CD4-positive, alpha-beta T cell treated with Interleukin-4 for 1 hour (primary cell): ENCODE measurements around the gene TRIM41.

Source experiments
- DNase-seq, 2 donors: peaks; one replicate each; pipeline ENCODE4 v3.0.0-alpha.2; 2020 to 2022

TRIM41 gene

DNA sequence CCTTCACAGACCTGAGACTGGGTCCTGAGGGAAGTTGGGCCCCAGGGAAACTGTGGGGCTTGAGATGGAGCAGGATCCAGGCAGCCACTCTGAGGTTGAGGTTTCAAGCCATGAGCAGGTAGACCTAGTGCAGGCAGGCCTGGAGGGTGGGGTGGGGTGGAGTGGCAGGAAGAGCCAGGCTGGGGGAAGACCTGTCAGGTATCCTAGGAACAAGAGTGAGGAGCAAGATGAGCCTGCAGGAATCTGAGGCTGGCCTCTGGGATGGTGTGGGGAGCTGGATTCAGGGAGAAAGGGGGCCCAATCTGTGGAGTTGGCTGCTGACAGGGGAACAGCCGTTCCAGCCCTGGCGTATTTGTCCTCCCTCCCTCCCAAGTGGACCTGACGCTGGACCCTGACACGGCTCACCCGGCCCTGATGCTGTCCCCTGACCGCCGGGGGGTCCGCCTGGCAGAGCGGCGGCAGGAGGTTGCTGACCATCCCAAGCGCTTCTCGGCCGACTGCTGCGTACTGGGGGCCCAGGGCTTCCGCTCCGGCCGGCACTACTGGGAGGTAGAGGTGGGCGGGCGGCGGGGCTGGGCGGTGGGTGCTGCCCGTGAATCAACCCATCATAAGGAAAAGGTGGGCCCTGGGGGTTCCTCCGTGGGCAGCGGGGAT lies 10.8 kb downstream of the TRIM41 start:
- no peak for DNase-seq

DNA sequence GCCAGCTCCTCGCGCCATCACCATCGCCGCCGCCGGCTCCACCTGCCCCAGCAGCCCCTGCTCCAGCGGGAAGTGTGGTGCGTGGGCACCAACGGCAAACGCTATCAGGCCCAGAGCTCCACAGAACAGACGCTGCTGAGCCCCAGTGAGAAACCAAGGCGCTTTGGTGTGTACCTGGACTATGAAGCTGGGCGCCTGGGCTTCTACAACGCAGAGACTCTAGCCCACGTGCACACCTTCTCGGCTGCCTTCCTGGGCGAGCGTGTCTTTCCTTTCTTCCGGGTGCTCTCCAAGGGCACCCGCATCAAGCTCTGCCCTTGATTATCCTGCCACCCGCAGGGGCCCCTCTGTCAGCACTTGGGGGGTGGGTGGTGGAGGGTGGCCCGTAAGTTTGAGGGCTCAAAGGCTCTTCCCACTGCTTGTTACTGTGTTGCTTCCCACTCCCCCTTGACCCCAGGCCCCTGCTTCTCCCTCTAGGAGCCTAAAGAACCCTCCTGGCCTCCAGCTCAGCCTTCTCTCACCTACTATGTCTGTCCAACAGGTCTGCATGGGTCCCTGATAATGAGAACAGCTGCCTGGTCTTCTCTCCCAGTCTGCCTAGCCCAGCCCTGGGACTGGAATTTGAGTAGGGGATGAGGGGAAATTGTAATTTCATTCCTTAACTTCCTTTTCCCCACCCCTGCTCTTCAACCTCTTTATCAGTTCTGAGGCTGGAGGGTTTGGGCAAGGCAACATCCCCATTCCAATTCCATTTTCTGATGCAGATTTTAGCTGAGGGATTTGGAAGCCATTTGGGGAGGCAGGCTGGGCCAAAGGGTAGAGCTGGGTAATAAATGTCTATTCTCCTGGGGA lies 11.6 kb downstream of the TRIM41 start:
- no peak for DNase-seq

DNA sequence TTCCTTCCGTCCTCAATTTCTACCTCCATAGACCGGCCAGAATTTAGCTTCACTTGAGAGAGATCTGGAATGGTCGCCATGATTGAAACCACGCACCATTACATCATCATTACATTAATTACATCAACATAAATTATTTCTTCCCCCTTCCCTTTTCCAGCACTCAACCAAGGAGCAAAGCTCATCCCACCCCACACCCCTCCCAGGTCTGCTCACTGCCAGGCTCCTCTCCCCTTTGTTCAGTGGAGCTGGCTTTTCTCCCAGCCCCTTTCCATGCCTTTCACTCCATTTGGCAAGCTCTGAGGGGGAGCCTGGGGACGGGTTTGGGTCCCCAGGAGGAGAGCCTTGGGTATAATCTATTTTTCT lies 12.2 kb downstream of the TRIM41 start:
- no peak for DNase-seq

DNA sequence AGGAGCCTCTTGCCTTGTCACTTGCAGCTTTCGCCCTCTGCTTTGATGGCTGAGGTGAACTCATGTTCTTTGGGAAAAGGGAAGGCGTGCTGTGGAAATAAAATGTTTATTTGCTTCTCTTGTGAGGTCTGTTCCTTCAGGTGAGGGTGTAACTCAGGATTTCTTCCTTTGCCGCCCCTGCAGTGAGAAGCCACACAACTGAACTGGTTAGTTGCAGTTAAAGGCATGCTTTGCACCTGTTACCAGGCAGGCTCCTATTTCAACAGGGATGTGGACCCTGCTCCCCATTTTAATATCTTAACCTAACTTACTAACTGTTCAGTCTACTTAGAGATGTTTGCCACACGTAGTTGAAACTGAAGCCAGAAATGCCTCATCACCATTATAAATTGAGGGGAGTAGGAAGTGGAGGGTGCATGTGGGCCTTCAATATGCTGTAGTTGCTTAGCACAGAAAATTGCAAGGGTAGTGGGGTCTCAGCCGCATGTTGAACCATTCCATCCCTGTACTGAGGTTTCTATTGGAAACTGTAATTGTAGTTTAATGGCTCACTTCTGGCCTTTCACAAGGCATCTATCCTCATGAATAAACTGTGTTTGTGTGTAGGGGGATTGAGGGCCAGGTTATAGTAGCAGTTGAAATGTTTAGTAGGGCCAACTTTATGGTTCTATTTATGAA lies 12.7 kb downstream of the TRIM41 start:
- DNase-seq, result no peak

DNA sequence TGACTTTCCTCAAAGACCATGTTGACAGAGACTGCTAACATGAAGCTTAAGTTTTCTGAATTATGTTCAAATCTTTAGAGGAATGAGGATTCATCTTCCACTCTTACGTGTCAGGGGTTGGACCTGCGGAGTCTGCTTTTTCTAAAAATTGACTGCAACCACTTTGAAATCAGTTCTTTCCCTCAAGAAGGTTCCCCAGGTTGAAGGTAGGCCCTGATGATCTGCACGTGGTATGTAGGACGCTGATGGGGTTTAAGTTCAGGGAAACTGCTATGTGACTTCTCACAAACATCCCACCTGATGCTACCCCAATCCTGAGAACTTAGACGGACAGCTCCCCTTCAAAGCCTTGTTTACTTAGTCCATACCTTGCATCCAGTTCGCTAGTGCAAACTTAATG lies 13.4 kb downstream of the TRIM41 start:
- no peak for DNase-seq

DNA sequence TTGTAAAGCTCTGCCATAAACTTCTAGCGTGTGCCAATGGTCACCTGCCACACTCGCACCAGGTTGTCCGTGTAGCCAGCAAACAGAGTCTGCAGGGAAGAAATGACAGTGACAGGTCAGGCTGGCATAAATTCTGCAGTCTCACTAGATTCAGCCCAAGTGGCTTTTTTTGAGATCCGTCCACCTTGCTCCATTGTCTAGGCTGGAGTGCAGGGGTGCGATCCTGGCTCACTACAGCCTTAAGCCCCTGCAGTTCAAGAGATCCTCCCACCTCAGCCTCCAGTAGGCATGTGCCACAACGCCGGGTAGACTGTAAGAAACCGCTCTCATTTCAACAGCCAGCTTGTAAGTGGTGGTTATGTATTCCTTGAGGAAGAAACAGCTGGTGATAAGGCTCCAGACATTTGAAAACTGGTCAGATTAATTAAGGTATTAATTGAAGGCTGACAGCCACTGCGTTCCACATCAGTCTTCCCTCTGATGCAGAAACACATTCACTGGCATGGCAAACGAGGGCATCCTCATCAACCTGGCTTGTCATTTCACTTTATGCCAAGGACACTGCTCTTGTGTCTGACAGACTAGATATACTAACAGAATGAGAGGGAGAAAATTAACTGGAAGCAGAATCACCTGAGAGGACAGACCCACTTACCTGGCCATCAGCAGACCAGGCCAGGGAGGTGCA lies 14.0 kb downstream of the TRIM41 start:
- no peak for DNase-seq

DNA sequence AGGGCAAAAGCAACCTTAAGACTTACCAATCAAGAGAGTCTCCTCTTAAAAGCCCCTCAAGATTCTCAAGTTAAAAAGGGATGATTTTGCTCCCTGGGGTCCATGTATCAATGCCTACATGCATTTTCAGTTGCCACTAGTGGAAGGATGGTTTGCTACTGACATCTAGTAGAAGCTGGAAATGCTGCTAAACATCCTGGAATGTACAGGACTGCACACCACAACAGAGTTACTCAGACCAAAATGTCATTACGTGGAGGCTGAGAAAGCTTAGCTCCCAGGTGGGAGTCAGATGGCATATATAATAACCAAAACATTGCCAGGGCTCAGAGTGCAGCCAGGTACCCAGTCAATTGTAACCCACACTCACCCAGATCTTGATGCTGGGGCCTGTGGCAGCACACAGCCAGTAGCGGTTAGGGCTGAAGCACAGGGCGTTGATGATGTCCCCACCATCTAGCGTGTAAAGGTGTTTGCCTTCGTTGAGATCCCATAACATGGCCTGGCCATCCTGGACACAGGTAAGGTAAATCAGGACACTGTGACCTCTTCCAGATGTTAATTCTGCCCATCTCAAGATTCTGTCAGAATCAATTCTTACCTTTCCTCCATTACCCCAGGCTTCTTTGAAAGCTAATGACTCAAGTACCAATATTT lies 14.8 kb downstream of the TRIM41 start:
- DNase-seq, result no peak

DNA sequence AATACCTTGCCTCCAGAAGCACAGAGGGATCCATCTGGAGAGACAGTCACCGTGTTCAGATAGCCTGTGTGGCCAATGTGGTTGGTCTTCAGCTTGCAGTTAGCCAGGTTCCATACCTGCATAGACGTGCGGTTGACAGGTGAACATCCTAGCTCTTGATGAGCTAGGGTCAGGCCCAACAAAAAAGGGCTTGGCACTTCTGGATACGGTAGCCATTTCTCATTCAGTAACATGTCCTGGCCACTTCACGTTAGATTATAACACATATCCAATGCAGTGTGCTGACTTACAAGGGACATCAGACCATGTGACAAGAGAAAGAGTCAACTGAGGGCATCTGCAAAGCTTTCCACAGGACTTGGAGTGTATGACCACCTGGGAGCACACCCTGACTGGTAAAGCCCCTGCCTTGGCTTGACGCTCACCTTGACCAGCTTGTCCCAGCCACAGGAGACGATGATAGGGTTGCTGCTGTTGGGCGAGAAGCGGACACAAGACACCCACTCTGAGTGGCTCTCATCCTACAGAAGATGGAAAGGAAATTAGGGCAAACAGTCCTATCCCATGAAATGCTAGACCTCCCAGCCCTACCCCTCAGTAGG lies 16.1 kb downstream of the TRIM41 start:
- DNase-seq, result no peak

DNA sequence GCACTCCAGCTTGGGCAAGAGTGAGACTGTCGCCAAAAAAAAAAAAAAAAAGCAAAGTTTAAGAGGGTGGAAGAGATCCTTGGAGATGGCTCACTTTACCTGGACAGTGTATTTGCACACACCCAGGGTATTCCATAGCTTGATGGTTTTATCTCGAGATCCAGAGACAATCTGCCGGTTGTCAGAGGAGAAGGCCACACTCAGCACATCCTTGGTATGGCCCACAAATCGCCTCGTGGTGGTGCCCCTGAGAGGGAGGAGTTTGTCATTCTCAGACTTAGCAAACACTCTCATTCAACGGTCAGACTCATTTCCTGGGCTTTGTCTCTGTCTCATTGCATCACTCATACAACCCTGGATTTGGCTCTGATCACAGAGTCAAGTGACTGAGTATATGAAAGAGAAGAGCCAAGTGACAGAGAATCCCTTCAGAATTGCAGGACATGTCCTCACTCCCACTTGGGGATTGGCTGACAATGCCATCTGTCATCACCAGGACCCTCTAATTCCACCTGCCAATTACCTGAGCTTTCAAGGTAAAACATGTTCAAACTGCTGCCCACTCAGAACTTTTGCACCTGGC lies 18.4 kb downstream of the TRIM41 start:
- peak; percentile 45 to 51 for DNase-seq

DNA sequence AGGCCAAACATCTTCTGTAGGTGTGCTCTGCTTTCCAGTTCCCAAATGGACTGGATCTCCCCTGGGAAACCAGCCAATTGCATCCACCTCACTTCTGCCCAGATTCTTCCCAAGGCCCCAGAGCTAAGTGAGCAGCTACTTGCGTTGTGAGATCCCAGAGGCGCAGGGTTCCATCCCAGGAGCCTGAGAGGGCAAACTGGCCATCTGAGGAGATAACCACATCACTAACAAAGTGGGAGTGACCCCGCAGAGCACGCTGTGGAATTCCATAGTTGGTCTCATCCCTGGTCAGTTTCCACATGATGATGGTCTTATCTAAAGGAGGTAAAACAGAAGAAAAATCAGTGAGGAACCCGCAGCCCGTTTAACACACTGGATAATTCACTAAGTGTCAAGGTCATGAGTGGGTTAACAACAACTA lies 19.0 kb downstream of the TRIM41 start:
- no peak for DNase-seq

DNA sequence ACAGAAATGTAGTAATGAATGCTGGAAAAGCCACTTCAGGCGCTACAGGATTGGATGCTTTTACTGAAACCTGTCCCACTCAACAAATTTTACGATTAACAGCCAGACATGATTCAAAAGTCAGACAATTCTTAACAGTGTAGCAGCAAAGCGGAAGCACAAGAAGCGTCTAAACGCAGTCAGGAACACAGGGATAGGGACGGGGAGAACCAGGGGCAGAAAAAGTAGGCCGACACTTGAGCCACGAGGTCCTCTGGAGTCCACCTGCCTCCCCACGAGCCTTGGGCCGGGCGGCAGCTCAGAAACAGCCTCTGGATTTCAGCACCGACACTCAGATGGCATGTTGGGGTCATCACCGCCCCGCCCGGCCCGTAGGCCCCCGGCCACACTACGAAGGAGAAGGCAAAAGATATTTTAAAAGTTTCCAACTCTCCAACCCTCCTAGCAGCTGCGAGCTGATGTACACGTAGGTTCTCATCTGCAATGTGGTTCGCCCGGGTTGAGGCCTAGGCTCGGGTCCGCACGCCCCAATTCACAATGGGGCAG lies 20.0 kb downstream of the TRIM41 start:
- peak in 1 of 2 donors; percentile 29 for DNase-seq

DNA sequence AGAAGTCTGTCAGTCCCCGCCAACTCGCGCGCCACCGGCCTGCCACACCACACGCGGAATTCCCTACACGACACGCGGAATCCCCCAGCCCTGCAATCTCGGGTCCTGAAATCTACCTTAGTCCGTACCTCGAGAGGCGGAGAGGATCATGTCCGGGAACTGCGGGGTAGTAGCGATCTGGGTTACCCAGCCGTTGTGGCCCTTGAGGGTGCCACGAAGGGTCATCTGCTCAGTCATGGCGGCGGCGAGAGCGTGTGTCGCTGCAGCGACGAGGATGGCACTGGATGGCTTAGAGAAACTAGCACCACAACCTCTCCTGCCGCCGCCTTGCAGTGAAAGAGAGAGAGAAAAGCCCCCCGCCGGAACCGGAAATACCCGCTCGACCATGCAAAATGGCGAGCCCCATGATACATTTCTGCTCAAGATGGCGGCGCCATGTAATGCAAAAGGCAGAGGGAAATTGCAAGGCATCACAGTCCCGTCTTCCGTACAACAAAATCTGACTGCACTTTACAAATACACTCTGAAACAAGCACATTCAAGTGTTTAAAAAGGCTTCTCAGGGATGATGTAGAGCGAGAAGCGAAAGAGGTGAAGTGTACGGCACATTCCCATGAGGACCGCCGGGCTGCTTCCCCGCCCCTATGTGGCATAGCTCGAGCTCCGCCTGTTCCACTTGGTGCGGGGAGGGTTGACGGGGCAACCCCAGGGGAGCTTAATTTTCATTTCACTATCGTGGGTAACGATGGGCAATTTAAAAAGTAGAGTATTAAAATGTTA lies 20.7 kb downstream of the TRIM41 start, which contains the start of gene RACK1:
TSS of gene RACK1 (minus strand) at position 343 of the 780 bp plus-strand sequence. CDS start at position 237, 106 bp downstream.
- DNase-seq, result peak; percentile 89 to 91

DNA sequence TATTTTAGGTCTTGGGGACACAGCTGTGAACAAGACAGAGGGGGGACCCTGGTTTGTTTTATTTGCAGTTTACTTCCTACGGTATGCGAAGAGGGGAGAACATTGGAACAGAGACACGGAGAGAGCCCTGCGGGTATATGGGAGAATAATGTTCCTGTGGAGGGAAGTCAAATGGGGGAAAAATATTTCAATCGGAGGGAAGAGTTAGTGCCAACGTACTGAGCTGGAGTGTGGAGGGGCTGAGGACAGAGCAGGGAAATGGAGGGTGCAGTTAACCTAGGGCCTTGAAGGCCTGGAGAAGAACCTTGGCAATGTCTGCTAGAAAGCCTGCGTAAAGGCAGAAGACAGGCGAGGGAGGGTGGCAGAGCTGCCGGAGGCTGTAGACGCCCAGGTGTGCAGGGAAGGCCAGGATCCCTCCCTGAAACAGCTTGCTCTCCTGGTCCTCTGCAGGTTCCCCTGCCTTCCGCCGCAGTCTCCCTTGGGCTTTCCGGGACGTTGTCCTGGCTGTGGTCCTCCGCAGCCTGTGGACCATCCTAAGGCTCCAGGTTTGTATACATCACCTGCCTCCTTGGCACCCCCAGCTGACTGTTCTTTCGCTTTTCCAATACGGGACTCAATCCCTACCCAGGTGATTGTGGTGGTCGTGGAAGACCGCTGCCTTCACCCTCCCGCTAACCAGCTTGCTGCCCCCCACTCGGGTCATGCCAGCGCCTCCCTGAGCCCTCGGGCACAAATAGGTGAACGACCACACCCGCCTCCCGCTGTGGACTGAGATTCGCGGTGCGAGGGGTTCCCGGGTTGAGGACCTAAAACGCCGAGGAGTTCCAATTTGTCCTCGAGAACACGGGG lies 22.6 kb downstream of the TRIM41 start:
- DNase-seq, result no peak

DNA sequence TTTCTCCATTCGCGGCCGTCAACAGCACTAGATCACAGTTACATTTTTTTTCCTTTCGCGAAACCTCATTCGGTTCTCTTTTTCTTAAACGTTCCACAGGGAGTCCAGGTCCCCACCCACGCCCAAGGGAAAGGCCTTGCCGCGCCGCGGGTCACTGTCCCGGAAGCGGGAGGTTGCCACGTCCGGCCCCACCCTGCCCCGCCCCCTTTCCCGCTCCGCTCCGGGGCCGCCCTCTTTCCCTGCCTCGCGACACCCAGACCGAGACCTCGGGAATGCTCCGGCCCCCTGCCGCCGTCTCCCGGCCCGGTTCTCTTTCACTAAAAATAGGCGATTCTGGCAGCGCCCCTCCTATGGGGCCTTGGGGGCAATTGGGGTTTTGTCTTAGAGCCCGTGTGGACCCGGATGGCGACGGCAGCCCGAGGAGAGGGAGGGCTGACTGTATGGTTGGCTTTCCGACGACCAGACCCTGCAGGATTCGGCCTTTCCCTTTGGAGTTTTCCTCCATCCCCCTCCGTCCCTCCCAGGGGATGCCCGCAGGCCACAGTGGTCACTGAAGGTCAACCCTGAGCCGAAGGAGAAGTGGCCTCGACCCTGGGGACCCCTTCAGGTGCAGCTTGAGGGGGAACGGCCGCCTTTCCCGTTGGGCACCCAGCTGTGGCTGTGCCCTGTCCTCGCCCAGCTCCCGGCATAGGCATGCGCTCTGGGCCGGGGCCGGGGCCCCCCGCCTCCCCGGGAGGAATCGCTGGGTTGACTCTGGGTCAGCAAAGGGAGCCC lies 23.4 kb downstream of the TRIM41 start:
- DNase-seq, result peak; percentile 68 to 70

DNA sequence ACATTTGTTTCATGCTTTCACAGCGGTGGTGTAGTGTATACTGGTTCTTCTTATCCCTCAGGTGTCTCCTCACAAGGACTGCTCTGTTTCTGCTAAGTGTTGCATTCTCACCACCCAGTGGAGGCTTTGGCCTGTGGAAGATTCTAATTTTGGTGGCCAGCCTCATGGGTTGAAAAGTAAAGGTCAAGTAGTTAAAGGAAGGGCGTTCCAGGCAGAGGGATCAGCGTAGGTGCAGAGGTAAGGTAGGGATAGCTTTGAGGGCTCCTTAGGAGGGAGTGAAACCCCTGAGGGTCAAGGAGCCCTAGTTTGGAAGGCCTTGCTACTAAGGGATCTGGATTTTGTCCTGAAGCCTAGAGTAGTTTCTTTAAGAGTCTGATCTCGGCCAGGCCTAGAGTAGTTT lies 25.2 kb downstream of the TRIM41 start:
- no peak for DNase-seq

DNA sequence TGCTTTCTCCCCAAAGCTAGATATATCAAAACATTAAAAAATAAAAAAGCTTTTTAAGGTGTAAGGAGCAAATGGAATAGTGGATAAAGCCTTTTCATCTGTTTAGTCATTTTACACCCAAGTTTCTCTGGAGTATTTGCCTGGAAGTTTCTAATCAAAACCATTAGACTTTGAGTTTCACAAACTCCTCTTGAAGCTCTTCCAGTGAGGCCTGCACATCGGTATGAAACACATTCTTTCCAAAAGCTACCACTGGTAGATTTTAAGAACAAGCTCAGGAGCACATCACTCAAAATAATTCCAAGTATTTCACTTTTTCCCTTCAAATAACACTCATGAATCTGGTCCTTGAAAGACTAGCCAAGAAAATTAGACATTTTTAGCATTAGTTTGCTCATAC lies 32.2 kb downstream of the TRIM41 start:
- DNase-seq, result no peak

DNA sequence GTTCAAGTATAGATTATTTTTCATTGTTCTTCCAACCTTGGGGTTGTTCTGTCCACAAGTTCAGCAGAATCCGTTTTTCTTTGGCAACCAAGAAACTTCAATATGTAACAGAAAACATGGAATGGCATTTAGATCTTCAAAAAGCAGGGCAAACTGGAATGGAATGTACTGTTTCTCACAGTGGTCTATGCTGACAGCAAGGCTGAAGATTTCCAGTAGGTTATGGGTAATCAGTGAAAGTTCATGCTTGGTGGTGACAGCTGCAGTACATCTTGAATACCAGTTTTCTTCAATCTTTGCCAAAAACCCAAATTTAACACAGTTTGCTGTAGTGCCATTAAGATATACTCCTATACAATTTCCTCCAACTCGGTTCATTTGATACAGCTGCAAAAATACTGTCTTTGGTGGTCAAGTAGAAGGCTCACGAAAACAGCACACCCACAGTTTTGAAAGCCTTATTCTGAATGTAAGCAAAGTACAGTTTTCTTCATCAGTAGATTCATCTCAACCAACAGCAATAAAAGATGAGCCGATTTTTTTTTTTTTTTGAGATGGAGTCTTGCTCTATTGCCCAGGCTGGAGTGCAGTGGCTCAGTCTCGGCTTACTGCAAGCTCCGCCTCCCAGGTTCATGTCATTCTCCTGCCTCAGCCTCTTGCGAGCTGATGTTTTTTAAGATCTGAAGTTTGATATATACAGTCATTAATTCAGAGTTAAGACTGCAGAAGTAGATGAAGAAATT lies 32.9 kb downstream of the TRIM41 start:
- DNase-seq, result no peak

DNA sequence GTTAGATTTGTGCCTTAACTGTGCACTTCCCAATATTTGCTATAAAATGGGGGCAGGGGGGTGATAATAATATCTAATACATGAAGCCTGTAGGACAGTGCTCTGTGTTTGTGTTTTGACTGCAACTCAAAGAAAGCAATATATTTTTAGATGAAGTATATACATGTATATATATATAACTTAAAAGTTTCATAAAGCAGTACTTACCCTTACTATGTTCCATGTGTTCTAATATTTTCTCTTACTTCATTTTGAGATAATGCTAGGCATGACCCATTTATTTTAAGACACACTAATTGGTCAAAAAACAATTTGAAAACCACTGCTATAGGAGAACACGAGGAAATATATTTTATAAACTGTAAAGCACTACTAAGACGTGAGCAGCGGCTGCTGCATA lies 35.5 kb downstream of the TRIM41 start:
- DNase-seq, result no peak
